Right lobe of liver (tissue), 4 donors: ENCODE data around the gene ARL6IP4.

Source experiments
- CTCF ChIP-seq, 4 donors: fragments of 200-600 bp in 3 of 4; fragments of 450-650 bp in 1 of 4; IDR thresholded peaks; one replicate each; pipeline versions ENCODE4 v1.5.1 to v1.8.0; 2016 to 2022; ENCODE audit warnings: antibody characterized with exemption in 4 of 4, mild to moderate bottlenecking in 2 of 4
- POLR2A ChIP-seq: fragments of 450-650 bp; IDR thresholded peaks from one replicate; pipeline ENCODE4 v1.6.1; 2017; ENCODE audit warnings: antibody characterized with exemption, mild to moderate bottlenecking
- donor health status: DM: no; HTN: no; CAD: no.
- donor health status: DM: no; HTN: no; CAD: no.
- donor health status: DM: no; HTN: yes; CAD: no.

GRCh38 chr12:122996621-122997342, 16.3 kb downstream of the ARL6IP4 start:
- TF ChIP-seq CTCF (IDR thresholded peaks at IDR 0.05) (no peak), POLR2A (no peak)
